Effector memory CD8-positive, alpha-beta T cell (primary cell): ENCODE results near the gene UBE2J2.
A peak's percentile ranks its signal among the peaks of the same experiment; 100 is the strongest.

ENCODE experiments used
- ATAC-seq: fragments of 150-1000 bp; cut with Tn5 transposase; replicated peaks from 2 replicates; pipeline ENCODE4 v1.10.0; 2021; ENCODE audit warnings: mild to moderate bottlenecking, moderate library complexity
- DNase-seq, 3 experiments: peaks; one replicate each; pipeline ENCODE4 v3.0.0; 2021
- H3K27ac Mint-ChIP-seq, 2 donors: one replicate each; pipeline ENCODE4 v1.8.0; 2022; ENCODE audit warnings: mild to moderate bottlenecking in 2 of 2, mixed read lengths in 2 of 2, moderate library complexity in 2 of 2
- H3K27me3 Mint-ChIP-seq, 2 donors: one replicate each; pipeline ENCODE4 v1.8.0; 2022; ENCODE audit warnings: mixed read lengths in 2 of 2
- H3K36me3 Mint-ChIP-seq: one replicate; pipeline ENCODE4 v1.8.0; 2022; ENCODE audit warnings: mild to moderate bottlenecking, moderate library complexity, mixed read lengths; ENCODE audit not compliant: insufficient read depth
- H3K4me1 Mint-ChIP-seq, 2 donors: one replicate each; pipeline ENCODE4 v1.8.0; 2022; ENCODE audit warnings: low read depth in 2 of 2, mixed read lengths in 2 of 2
- H3K4me3 Mint-ChIP-seq, 2 donors: one replicate each; pipeline ENCODE4 v1.8.0; 2022; ENCODE audit warnings: mild to moderate bottlenecking in 2 of 2, mixed read lengths in 2 of 2, moderate library complexity in 2 of 2
- H3K9me3 Mint-ChIP-seq, 2 donors: one replicate each; pipeline ENCODE4 v1.8.0; 2022; ENCODE audit warnings: mixed read lengths in 2 of 2

Gene UBE2J2

GRCh38 chr1:1286313-1287261 is 12.9 kb upstream of the UBE2J2 start:
- Mint-ChIP-seq H3K4me1 (peaks cover 0 to 8% of the 10 kb centered on the region in 2 donors), H3K36me3 (no peaks in the 10 kb centered on the region), H3K27ac (no peak overlapping the region), H3K9me3 (no peaks in the 10 kb centered on the region), H3K4me3 (no peak overlapping the region), H3K27me3 (no peaks in the 10 kb centered on the region)
- no peak for ATAC-seq
- DNase-seq, result no peak

GRCh38 chr1:1285611-1286311 is 12.1 kb upstream of the UBE2J2 start:
- Mint-ChIP-seq H3K27me3 (no peaks in the 10 kb centered on the region), H3K27ac (no peak overlapping the region), H3K9me3 (no peaks in the 10 kb centered on the region), H3K36me3 (no peaks in the 10 kb centered on the region), H3K4me3 (no peak overlapping the region), H3K4me1 (peaks cover 0 to 8% of the 10 kb centered on the region in 2 donors)
- no peak for ATAC-seq
- no peak for DNase-seq

GRCh38 chr1:1285102-1285571 is 11.5 kb upstream of the UBE2J2 start:
- H3K27me3 Mint-ChIP-seq, result no peaks in the 10 kb centered on the region

GRCh38 chr1:1284221-1285101 is 10.8 kb upstream of the UBE2J2 start:
- Mint-ChIP-seq H3K4me3 (no peak overlapping the region), H3K9me3 (no peaks in the 10 kb centered on the region), H3K4me1 (peaks cover 0 to 3% of the 10 kb centered on the region in 2 donors), H3K27me3 (no peaks in the 10 kb centered on the region), H3K27ac (no peak overlapping the region), H3K36me3 (no peaks in the 10 kb centered on the region)
- DNase-seq (no peak), ATAC-seq (no peak)

More at GRCh38 chr1:1285102-1285571, 11.5 kb upstream of the UBE2J2 start:
- H3K4me3 Mint-ChIP-seq, result no peak overlapping the region
- H3K9me3 Mint-ChIP-seq, result no peaks in the 10 kb centered on the region
- no peak for ATAC-seq
- peaks cover 0 to 4% of the 10 kb centered on the region in 2 donors for H3K4me1 Mint-ChIP-seq
- DNase-seq, result no peak
- no peak overlapping the region for H3K27ac Mint-ChIP-seq
- H3K36me3 Mint-ChIP-seq, result no peaks in the 10 kb centered on the region

- H3K36me3 Mint-ChIP-seq, result no peaks in the 10 kb centered on the region
- H3K4me3 Mint-ChIP-seq, result no peak overlapping the region
- H3K4me1 Mint-ChIP-seq, result peaks cover 0 to 3% of the 10 kb centered on the region in 2 donors
- no peak for DNase-seq
- no peaks in the 10 kb centered on the region for H3K9me3 Mint-ChIP-seq
- no peak for ATAC-seq
- H3K27me3 Mint-ChIP-seq, result no peaks in the 10 kb centered on the region
- H3K27ac Mint-ChIP-seq, result no peak overlapping the region
These were observed 10.2 kb upstream of the UBE2J2 start for GRCh38 chr1:1283821-1284220.

- no peak overlapping the region for H3K27ac Mint-ChIP-seq
These were observed 9.3 kb upstream of the UBE2J2 start for GRCh38 chr1:1282998-1283397.

GRCh38 chr1:1281533-1282321 is 8.1 kb upstream of the UBE2J2 start:
- no peaks in the 10 kb centered on the region for H3K27me3 Mint-ChIP-seq
- H3K4me3 Mint-ChIP-seq, result no peak overlapping the region
- ATAC-seq, result no peak
- H3K9me3 Mint-ChIP-seq, result no peaks in the 10 kb centered on the region
- no peak overlapping the region for H3K27ac Mint-ChIP-seq
- H3K4me1 Mint-ChIP-seq, result peaks cover 0 to 3% of the 10 kb centered on the region in 2 donors
- H3K36me3 Mint-ChIP-seq, result no peaks in the 10 kb centered on the region
- no peak for DNase-seq

More at GRCh38 chr1:1282998-1283397, 9.3 kb upstream of the UBE2J2 start:
- Mint-ChIP-seq H3K4me3 (no peak overlapping the region), H3K27me3 (no peaks in the 10 kb centered on the region), H3K4me1 (peaks cover 0 to 3% of the 10 kb centered on the region in 2 donors), H3K9me3 (no peaks in the 10 kb centered on the region), H3K36me3 (no peaks in the 10 kb centered on the region)
- no peak for ATAC-seq
- no peak for DNase-seq

- H3K4me3 Mint-ChIP-seq, result no peak overlapping the region
- H3K9me3 Mint-ChIP-seq, result no peaks in the 10 kb centered on the region
- H3K27ac Mint-ChIP-seq, result no peak overlapping the region
- H3K4me1 Mint-ChIP-seq, result peaks cover 0 to 3% of the 10 kb centered on the region in 2 donors
- no peaks in the 10 kb centered on the region for H3K27me3 Mint-ChIP-seq
- H3K36me3 Mint-ChIP-seq, result no peaks in the 10 kb centered on the region
- DNase-seq, result no peak
- no peak for ATAC-seq
These were observed 7.3 kb upstream of the UBE2J2 start for GRCh38 chr1:1280782-1281481.

- Mint-ChIP-seq H3K27ac (no peak overlapping the region), H3K4me1 (peaks cover 0 to 7% of the 10 kb centered on the region in 2 donors), H3K4me3 (no peak overlapping the region), H3K9me3 (no peaks in the 10 kb centered on the region), H3K27me3 (no peaks in the 10 kb centered on the region), H3K36me3 (no peaks in the 10 kb centered on the region)
- ATAC-seq, result no peak
- DNase-seq, result no peak
These were observed 5.4 kb upstream of the UBE2J2 start for GRCh38 chr1:1279028-1279427.

GRCh38 chr1:1278620-1279019 is 5.0 kb upstream of the UBE2J2 start:
- H3K36me3 Mint-ChIP-seq, result no peaks in the 10 kb centered on the region
- peaks cover 0 to 5% of the 10 kb centered on the region in 2 donors for H3K4me1 Mint-ChIP-seq
- DNase-seq (no peak), ATAC-seq (no peak)
- no peaks in the 10 kb centered on the region for H3K9me3 Mint-ChIP-seq
- no peak overlapping the region for H3K27ac Mint-ChIP-seq
- H3K4me3 Mint-ChIP-seq, result no peak overlapping the region
- H3K27me3 Mint-ChIP-seq, result no peaks in the 10 kb centered on the region

- ATAC-seq (no peak), DNase-seq (no peak)
- H3K36me3 Mint-ChIP-seq, result peaks cover 17% of the 10 kb centered on the region
- peak overlapping the region in 1 of 2 donors; percentile 37 for H3K4me3 Mint-ChIP-seq
- H3K9me3 Mint-ChIP-seq, result no peaks in the 10 kb centered on the region
- H3K27ac Mint-ChIP-seq, result no peak overlapping the region
- peaks cover 17 to 20% of the 10 kb centered on the region in 2 donors for H3K4me1 Mint-ChIP-seq
- no peaks in the 10 kb centered on the region for H3K27me3 Mint-ChIP-seq
These were observed 2.2 kb upstream of the UBE2J2 start for GRCh38 chr1:1275836-1276235.

- Mint-ChIP-seq H3K9me3 (no peaks in the 10 kb centered on the region), H3K4me1 (peaks cover 26 to 28% of the 10 kb centered on the region in 2 donors), H3K36me3 (peaks cover 21% of the 10 kb centered on the region), H3K27me3 (no peaks in the 10 kb centered on the region), H3K4me3 (peak overlapping the region; percentile 86 to 87), H3K27ac (peak overlapping the region in 1 of 2 donors; percentile 23)
- ATAC-seq (no peak), DNase-seq (no peak)
These were observed 1.3 kb upstream of the UBE2J2 start for GRCh38 chr1:1274931-1275431.
